Urinary bladder (tissue), 4 donors: Measurements from ENCODE around the gene NEUROD6. TPM values are rescaled to one million over a fixed set of nuclear protein-coding genes. Genes with fewer than 3 reads are reported as not detected.

ENCODE experiments used
- DNase-seq: peaks from one replicate; pipeline ENCODE4 v3.0.0-alpha.2; 2015; ENCODE audit errors: extremely low spot score
- H3K27ac ChIP-seq: one replicate; pipeline ENCODE4 v1.5.1; 2013; ENCODE audit warnings: low read depth, mild to moderate bottlenecking, moderate library complexity
- H3K36me3 ChIP-seq: one replicate; pipeline ENCODE4 v1.6.1; 2013; ENCODE audit warnings: mild to moderate bottlenecking, moderate library complexity; ENCODE audit not compliant: insufficient read depth
- H3K4me1 ChIP-seq: one replicate; pipeline ENCODE4 v1.6.1; 2013; ENCODE audit warnings: mild to moderate bottlenecking, moderate library complexity; ENCODE audit not compliant: insufficient read depth
- H3K4me3 ChIP-seq: one replicate; pipeline ENCODE4 v1.5.1; 2013; ENCODE audit warnings: low read depth, low read length
- WGBS: extraction: QIAGEN DNeasy Blood & Tissue Kit; methylation state at CpG from one replicate; pipeline ENCODE4 v1.1.7; 2013; 5-methylcytosine and 5-hydroxymethylcytosine counted together
- polyA plus RNA-seq: library from polyadenylated mRNA; stranded (reverse); fragments of 200-250 nt; gene quantifications from one replicate; pipeline ENCODE4 v1.2.3, GENCODE V29; 2013
- total RNA-seq: library from RNA; depleted of rRNA; stranded (reverse); fragments of >200 nt; gene quantifications from one replicate; pipeline ENCODE4 v1.2.3, GENCODE V29; 2014
- donor health status: healthy with polysubstance abuse.
- donor health status: healthy.

NEUROD6 gene
- total and polyA plus RNA-seq, 2 donors: not detected

- Histone ChIP-seq H3K4me1 (no peaks in the 10 kb centered on the region), H3K36me3 (no peaks in the 10 kb centered on the region), H3K4me3 (no peak overlapping the region), H3K27ac (no peak overlapping the region)
- 93% methylated on average over 2 of the region's 2 CpGs for WGBS
- DNase-seq: no peak
Measured at GRCh38 chr7:31316876-31317275, 23.6 kb downstream of the NEUROD6 start.

DNA sequence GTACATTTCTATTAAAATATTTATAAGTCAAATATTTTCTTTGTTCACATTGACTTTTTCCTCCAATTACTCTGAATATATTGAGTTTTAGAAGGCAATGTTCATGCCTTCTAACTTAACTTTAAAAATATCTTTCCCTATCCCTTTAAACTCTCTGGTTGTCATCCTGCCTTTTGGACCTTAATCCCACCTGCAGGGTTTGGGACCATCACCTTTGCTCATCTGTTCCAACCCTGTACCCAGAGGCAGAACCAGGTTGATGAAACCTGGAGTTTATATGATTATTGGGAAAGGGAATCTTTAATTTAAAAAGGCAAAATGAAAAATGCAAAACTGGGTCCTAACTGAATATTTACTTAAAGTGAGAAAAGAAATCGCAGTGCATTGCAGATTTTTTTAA is 24.8 kb downstream of the NEUROD6 start:
- WGBS: 96% methylated on average over 1 of the region's 1 CpG
- Histone ChIP-seq H3K27ac (no peak overlapping the region), H3K36me3 (no peaks in the 10 kb centered on the region), H3K4me1 (no peaks in the 10 kb centered on the region), H3K4me3 (no peak overlapping the region)
- no peak for DNase-seq

DNA sequence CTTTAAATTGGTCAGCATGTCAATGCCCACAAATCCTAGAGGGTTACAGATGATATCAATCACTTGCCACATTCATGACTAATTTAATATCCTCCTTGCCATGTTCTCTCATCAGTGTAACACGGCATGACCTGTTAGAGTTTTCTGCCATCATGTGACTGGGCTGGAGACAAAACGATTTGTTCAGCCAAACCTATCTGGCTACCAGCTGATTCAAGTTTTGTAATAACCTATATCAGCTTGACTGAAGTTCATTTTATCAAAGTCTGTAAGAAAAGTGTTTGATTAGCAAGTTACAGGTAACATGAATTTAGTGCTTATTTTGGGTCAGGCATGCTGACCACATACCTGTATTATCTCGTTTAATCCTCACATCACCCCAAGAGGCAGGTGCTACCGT is 25.7 kb downstream of the NEUROD6 start:
- no peak overlapping the region for H3K4me3 ChIP-seq
- DNase-seq: no peak
- no peaks in the 10 kb centered on the region for H3K36me3 ChIP-seq
- no peaks in the 10 kb centered on the region for H3K4me1 ChIP-seq
- no peak overlapping the region for H3K27ac ChIP-seq
- WGBS: 72% methylated on average over 4 of the region's 4 CpGs

DNA sequence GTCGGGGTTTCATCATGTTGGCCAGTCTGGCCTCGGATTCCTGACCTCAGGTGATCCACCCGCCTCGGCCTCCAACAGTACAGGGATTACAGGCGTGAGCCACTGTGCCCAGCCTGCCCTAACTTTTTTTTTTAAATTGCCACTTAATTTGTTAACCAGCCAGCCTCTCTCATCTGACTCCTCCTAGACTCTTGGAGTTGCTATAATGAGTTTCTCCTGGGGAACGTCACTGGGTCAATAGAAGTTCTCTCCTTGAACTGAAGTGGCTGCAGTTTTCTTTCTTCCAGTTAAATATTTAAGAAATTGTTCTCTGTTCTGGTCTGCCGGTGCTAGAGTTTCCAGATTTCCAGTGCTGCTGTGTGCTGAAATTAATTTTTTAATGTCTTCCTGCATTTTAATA is 27.6 kb downstream of the NEUROD6 start:
- Histone ChIP-seq H3K36me3 (no peaks in the 10 kb centered on the region), H3K27ac (no peak overlapping the region), H3K4me1 (no peaks in the 10 kb centered on the region), H3K4me3 (no peak overlapping the region)
- whole genome bisulfite sequencing: 87% methylated on average over 7 of the region's 7 CpGs
- DNase-seq: no peak

- no peak for DNase-seq
- no peak overlapping the region for H3K4me3 ChIP-seq
- 21% methylated on average over 6 of the region's 6 CpGs for WGBS
Measured at GRCh38 chr7:31311552-31311951, 29.0 kb downstream of the NEUROD6 start.

GRCh38 chr7:31310321-31310935 is 30.1 kb downstream of the NEUROD6 start:
- DNase-seq: no peak
- H3K27ac ChIP-seq: no peak overlapping the region
- no peak overlapping the region for H3K4me3 ChIP-seq
- no peaks in the 10 kb centered on the region for H3K4me1 ChIP-seq
- 49% methylated on average over 4 of the region's 4 CpGs for WGBS
- no peaks in the 10 kb centered on the region for H3K36me3 ChIP-seq

More at GRCh38 chr7:31311552-31311951, 29.0 kb downstream of the NEUROD6 start:
- Histone ChIP-seq H3K4me1 (no peaks in the 10 kb centered on the region), H3K27ac (no peak overlapping the region), H3K36me3 (no peaks in the 10 kb centered on the region)

DNA sequence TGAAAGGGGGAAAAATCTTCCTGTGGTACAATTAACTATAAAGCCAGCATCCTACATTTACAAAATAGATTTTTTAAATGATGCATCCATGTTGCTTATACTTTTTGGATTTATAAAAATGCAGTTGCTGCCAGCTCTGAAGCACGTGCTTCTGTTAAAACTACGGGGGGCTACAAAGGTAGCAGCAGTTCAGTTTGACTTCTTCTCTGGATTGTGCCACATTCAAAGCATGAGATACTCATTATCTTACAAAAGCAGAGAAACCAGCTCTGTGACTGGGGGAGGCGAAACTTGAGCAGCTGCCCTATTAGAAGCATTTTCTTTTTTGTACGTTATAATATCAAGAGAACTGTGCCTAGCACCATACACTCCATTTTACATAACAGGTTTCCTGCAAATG is 31.1 kb downstream of the NEUROD6 start:
- DNase-seq: no peak
- H3K4me1 ChIP-seq: no peaks in the 10 kb centered on the region
- WGBS: 69% methylated on average over 4 of the region's 4 CpGs
- H3K27ac ChIP-seq: no peak overlapping the region
- no peaks in the 10 kb centered on the region for H3K36me3 ChIP-seq
- H3K4me3 ChIP-seq: no peak overlapping the region

- Histone ChIP-seq H3K4me3 (no peak overlapping the region), H3K36me3 (no peaks in the 10 kb centered on the region), H3K27ac (no peak overlapping the region), H3K4me1 (no peaks in the 10 kb centered on the region)
- WGBS: 90% methylated on average over 5 of the region's 5 CpGs
- no peak for DNase-seq
Measured at GRCh38 chr7:31308652-31309051, 31.9 kb downstream of the NEUROD6 start.

- no peaks in the 10 kb centered on the region for H3K36me3 ChIP-seq
- H3K4me1 ChIP-seq: no peaks in the 10 kb centered on the region
- DNase-seq: no peak
- WGBS: 80% methylated on average over 7 of the region's 7 CpGs
- H3K4me3 ChIP-seq: no peak overlapping the region
- H3K27ac ChIP-seq: no peak overlapping the region
Measured at GRCh38 chr7:31307972-31308371, 32.6 kb downstream of the NEUROD6 start.

DNA sequence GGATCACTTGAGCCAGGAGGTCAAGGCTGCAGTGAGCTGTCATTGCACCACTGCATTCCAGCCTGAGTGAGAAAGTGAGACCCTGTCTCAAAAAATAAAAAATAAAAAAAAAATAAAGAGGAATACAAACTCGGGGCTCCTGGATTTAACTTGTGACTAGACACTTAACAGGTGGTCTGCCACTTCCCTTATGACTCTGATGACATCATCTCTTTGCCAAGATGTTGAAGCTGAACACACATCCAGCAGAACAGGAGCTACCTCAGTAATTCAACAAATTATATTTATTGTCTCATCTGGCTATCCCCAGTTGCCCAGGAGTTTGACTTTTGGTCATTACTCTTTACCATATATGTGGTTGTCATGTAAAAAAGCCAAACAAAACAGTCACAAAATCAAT is 35.3 kb downstream of the NEUROD6 start:
- no peak for DNase-seq
- no peaks in the 10 kb centered on the region for H3K4me1 ChIP-seq
- no peak overlapping the region for H3K4me3 ChIP-seq
- WGBS: 52% methylated on average over 1 of the region's 1 CpG
- H3K36me3 ChIP-seq: no peaks in the 10 kb centered on the region
- no peak overlapping the region for H3K27ac ChIP-seq

- Histone ChIP-seq H3K4me1 (no peaks in the 10 kb centered on the region), H3K36me3 (no peaks in the 10 kb centered on the region), H3K4me3 (no peak overlapping the region), H3K27ac (no peak overlapping the region)
- DNase-seq: no peak
- 44% methylated on average over 4 of the region's 4 CpGs for WGBS
Measured at GRCh38 chr7:31304446-31304845, 36.1 kb downstream of the NEUROD6 start.

- WGBS: 53% methylated on average over 7 of the region's 7 CpGs
- H3K27ac ChIP-seq: no peak overlapping the region
- H3K36me3 ChIP-seq: no peaks in the 10 kb centered on the region
- DNase-seq: no peak
- H3K4me3 ChIP-seq: no peak overlapping the region
- H3K4me1 ChIP-seq: no peaks in the 10 kb centered on the region
Measured at GRCh38 chr7:31302356-31302755, 38.2 kb downstream of the NEUROD6 start.

DNA sequence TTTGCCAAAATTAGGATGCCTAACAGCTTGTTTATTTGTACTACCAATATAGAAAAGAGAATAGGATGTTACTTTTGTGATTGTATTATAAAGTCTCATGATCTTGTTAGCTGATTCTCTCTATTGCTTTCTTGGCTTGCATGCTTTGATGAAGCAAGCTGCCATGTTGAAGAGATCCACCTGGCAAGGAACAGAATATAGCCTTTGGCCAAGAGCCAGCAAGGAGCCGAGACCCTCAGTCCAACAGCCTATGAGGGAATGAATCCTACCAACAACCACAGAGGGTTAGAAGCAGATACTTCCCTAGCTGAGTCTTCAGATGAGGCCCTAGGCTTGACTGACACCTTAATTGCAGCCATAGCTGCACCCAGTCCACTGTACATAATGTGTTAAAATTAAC is 41.2 kb downstream of the NEUROD6 start:
- 28% methylated on average over 1 of the region's 1 CpG for WGBS
- H3K4me1 ChIP-seq: no peaks in the 10 kb centered on the region
- H3K36me3 ChIP-seq: no peaks in the 10 kb centered on the region
- DNase-seq: no peak
- no peak overlapping the region for H3K4me3 ChIP-seq
- no peak overlapping the region for H3K27ac ChIP-seq

DNA sequence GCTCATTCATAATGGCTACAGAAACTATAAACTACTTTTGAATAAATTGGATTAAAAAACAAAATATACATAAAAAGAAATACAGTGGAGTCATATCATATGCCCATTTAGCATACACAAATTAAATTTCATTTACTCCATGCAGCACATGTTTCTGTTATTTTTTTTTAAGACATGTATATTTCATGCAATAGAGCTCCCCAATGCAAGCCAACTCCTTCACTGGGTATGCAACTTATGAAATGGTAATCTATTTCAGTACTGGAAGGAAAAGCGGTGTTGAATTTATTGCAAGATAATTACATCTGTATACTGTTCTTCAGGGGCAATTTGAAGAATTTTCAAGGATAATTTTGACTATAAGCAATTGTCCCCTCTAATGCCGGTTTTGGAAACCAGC is 49.9 kb downstream of the NEUROD6 start:
- Histone ChIP-seq H3K27ac (no peak overlapping the region), H3K4me1 (no peaks in the 10 kb centered on the region), H3K4me3 (no peak overlapping the region), H3K36me3 (no peaks in the 10 kb centered on the region)
- DNase-seq: no peak
- WGBS: 81% methylated on average over 2 of the region's 2 CpGs
